GM20000 (cell line): ENCODE results near the gene CHGA.

Experiments
- DNase-seq: peaks from one replicate; pipeline ENCODE4 v3.0.0; 2012; ENCODE audit warnings: low spot score
- TF ChIP-seq, protein P1 (sequence below): IDR thresholded peaks from 2 replicates; pipeline ENCODE4 v1.5.1; 2012; ENCODE audit warnings: mild to moderate bottlenecking, control low read depth; ENCODE audit errors: extremely low read depth, missing control alignments

The CHGA gene

DNA sequence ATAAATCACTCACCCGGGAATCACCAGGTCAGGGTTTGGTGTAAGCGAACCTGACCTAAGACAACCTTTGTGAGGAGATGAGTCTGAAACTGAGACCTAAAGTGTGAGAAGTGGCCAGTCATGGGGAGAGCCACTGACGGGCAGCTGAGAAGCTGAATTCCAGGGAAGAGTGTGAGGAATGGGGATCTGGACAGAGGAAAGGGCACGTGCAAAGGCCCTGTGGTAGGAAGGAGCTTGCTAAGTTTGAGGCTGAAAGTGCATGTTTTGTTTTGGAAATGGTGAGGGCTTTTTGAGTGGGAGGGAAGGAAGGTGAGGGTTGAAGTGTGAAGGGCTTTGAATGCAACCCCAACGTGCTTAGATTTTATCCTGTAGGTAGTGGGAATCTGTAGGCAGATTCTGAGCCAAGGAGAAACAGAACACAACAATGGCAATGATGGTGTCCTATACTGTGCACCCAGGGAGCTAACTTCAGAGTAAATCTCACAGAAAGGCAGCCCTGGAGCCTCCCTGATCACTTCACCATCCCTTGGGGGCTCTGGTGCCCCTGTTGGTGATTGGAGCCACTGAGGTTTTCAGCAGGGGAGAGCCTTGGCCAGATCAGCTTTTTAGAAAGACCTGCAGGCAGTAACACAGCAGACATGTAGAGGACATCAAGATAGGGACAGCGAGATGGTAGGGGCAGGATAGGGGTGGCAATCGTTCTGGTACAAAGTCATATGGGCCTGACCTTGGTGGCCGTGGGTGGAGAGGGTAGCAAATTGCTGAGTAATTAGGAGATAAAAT, 37.5 kb upstream of the CHGA start:
- TF ChIP-seq, protein P1, sequence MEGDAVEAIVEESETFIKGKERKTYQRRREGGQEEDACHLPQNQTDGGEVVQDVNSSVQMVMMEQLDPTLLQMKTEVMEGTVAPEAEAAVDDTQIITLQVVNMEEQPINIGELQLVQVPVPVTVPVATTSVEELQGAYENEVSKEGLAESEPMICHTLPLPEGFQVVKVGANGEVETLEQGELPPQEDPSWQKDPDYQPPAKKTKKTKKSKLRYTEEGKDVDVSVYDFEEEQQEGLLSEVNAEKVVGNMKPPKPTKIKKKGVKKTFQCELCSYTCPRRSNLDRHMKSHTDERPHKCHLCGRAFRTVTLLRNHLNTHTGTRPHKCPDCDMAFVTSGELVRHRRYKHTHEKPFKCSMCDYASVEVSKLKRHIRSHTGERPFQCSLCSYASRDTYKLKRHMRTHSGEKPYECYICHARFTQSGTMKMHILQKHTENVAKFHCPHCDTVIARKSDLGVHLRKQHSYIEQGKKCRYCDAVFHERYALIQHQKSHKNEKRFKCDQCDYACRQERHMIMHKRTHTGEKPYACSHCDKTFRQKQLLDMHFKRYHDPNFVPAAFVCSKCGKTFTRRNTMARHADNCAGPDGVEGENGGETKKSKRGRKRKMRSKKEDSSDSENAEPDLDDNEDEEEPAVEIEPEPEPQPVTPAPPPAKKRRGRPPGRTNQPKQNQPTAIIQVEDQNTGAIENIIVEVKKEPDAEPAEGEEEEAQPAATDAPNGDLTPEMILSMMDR = no peak
- no peak for DNase-seq

DNA sequence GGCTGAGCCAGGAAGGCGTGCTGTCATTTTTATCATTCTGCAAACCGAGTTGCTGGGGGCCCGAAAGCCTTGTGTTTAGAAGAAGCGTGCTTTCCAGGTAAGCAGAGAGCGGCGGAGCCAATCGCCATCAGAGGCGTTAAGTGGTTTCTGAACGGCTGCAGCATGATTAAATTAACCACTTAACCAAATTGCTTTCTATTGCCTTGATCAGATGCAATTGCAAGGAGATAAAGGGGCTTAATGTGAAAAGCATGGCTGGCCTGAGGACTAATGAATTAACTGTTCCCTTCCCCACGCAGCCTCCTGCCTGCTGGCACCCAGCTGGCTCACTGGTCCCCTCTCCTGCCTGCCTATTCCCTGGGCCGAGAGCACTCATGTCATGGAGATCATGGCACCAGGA, 36.6 kb upstream of the CHGA start:
- TF ChIP-seq, protein P1 = no peak
- no peak for DNase-seq

DNA sequence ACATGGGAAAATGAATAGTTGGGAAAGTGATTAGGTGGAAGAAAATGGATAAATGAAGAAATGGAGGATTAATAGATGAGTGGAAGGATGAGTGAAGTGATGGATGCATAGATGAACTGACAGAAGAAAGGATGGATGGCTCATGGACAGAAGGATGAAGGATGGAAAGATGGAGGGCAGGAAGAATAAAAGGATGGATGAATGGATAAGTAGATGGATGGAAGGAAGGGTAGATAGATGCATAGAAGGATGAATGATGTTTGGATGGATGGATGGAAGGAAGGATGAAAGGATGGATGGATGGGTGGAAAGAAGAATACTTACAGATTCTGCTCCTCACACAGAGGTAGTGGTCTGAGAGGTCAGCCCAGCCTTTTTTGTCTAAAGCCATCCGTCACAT, 35.8 kb upstream of the CHGA start:
- TF ChIP-seq, protein P1 = no peak
- no peak for DNase-seq

DNA sequence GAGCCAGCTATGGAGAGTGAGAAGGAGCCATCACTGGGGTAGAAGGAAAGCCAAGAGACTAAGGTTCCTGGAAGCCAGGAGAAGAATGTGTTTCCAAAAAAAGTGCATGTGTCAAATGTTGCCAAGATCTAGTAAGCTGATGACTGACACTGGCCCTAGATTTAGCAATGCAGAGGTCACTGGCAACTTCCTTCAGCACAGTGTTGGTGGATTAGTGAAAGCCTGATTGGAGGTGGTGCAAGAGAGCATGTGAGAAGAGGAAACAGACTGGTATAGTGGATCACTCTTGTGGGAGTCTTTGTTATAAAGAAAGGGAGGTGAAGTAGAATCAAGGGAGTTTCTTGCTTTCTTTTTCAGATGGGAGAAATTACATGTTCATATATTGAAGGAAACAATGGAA, 34.1 kb upstream of the CHGA start:
- TF ChIP-seq, protein P1 = no peak
- no peak for DNase-seq

DNA sequence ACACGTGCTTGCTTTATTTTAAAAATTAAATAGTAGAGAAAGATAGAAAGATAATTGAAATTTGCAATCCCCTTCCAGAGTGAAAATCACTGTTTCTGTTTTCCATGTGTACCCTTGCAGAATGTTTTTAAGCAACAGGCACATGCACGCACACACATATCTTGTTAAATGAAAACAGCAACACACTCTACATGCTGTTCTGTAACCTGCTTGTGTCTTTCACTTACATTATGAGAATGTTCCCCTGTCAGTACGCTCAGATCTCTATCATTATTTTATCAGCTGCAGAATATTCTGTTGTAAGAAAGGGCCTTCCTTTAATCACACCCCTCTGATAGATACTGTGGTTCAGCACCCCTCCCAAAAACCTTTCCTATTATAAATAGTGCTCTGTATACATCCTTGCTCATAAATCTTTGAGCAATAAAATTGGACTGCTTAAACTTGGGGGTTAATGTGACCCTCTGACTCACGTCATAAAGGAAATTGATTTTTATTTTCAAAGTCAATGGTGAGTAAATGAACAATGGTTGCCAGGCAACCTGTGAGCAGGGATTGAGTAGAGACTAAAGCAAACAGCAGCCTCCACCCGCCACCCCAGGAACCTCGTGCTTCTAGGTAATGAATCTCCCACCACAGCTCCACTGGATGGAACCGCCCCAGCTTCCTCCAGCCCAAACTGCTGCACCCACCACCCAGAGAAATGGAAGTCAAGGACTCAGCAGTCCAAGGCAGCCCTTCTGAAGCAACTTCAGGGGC, 31.9 kb upstream of the CHGA start:
- TF ChIP-seq, protein P1 = no peak
- DNase-seq = no peak

DNA sequence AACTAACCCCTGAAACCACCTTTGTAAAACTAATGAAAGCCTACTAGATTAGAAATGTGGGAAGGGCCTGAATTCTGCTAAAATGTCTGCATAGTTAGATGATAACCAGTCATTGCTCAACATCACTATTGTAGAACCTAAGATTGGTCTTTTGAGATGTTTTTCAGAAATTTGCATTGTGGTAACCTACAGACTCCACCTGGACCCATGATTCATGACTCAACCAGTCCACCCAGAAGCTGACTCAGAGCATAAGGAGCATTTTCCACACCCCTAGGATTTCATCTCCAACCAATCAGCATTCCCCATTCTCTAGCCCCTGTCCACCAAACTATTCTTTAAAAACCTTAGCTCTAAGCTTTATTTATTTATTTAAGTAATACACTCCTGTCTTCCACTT, 30.4 kb upstream of the CHGA start:
- TF ChIP-seq, protein P1 = no peak
- no peak for DNase-seq

DNA sequence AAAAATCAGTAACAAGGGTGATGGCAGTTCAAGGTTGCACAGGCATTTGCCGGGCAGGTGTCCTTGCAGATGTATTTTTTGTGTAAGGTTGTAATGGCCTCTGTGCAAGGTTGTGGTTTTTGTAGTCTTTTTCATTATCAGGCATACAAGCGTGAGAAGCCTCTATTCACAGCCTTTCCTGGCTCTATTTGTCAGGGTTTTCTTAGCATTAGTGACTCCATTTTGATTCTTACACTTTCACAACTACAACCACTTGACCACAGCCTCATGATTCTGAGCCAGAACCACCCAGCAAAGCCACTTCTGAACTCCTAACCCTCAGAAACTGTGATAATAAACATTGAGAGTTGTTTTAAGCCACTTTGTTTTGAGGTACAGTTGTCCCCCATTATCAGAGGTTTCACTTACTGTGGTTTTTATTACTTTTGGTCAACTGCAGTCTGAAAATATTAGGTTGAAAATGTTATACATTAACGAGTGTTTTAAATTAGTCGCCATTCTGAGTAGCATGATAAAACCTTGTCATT, 27.5 kb upstream of the CHGA start:
- DNase-seq = no peak
- TF ChIP-seq, protein P1 = no peak
